ENCODE data around the gene SLC22A16.
"Not testable (repeated sequence)": the region's sequence is repeated elsewhere in the genome, so short reads cannot be mapped to it uniquely, and the experiment has no call there.

SLC22A16 gene, protein sequence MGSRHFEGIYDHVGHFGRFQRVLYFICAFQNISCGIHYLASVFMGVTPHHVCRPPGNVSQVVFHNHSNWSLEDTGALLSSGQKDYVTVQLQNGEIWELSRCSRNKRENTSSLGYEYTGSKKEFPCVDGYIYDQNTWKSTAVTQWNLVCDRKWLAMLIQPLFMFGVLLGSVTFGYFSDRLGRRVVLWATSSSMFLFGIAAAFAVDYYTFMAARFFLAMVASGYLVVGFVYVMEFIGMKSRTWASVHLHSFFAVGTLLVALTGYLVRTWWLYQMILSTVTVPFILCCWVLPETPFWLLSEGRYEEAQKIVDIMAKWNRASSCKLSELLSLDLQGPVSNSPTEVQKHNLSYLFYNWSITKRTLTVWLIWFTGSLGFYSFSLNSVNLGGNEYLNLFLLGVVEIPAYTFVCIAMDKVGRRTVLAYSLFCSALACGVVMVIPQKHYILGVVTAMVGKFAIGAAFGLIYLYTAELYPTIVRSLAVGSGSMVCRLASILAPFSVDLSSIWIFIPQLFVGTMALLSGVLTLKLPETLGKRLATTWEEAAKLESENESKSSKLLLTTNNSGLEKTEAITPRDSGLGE

DNA sequence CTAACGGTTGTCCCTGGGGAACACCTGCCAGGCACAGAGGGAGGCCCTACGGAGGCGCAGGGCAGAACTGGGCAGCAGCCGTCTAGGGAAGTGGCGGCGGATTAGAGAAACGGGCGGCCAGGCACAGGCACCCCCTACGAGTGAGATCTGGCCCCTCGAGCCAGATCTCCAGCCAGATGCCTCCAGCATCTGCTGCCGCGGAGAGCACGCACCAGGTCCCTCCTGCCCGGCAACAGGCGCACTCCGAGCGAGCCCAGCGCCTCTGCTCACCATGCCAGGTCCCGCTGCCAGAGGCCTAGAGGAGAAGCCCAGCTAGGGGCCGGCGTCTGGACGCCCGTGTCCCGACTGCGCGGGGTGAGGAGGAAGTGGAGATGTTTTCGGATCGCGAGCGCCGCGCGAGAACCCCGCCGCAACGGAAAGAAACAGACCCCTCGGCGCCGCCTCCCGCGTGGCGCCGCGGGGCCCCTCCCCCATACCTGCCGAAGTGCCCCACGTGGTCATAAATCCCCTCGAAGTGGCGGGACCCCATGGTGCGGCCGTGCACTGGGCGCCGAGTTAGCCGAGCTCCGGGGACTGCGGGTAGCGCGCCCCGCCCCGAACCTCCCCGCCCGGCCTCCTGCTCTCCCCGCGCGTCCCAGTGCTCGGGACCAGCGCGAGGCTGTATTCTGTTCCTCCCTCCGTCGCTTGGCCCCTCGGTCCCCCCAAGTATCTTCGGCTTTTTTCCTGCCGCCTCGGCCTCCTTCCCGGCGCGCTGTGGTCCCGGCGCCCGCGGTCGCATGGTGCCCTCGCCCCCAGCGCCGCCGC lies at the start of gene SLC22A16:
Gene SLC22A16, minus strand, starts transcription at position 568 of the 804 bp plus-strand sequence. Its CDS starts 39 bp downstream, at position 529.
- no peak for DNase-seq (ENCODE audit: low spot score)

DNA sequence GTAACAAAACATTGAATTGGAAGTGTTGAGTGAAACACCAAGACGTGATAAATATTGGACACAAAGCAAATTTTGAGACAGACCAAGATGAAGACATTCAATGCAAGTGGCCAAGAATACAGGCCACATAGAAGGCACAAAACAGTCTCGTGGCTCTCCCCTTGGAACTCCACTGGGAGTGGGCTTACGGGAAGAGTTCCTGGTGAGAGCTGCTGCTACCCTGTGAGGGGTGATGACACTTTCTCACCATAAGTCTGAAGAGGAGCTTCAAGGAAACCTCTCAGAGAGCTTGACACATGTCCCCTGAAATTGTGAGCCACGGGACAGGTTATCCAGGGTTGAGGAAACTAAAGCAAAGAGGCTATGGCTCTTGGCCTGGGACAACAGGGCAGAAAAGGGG lies 48.6 kb upstream of the SLC22A16 start:
- no peak for DNase-seq (ENCODE audit: low spot score)

DNA sequence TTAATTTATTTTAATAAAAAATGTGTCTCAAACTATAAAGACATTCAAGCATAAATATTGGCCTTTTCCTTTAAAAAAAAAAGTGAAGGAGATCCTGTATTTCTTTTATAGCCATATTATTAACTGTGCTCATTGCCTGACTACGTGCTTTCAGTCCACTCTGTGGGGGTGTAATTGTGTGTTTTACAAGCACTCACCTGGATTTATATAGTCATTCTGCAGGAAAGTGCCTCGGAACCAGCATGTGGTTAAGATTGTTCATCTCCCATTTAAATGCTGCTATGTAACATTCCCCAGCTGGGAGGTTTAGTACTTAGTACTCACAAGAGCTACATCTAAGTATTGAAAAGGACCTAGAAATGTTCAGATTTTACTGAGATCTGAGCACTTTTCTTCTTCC lies 47.9 kb upstream of the SLC22A16 start:
- DNase-seq (ENCODE audit: low spot score), result no peak

DNA sequence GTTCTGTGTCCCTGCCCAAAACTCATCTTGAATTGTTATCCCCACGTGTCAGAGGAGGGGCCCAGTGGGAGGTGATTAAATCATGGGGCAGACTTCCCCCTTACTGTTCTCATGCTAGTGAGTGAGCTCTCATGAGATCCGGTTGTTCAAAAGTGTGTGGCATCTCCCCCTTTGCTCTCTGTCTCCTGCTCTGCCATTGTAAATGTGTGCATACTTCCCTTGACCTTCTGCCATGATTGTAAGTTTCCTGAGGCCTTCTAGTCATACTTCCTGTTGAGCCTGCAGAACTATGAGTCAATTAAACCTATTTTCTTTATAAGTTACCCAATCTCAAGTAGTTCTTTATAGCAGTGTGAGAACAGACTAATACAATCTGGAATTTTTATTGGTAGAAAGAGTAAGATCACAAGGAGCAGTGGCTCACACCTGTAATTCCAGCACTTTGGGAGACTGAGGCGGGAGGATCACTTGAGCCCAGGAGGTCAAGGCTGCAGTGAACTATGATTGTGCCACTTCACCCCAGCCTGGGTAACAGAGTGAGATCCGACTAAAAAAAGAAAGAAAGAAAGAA lies 47.1 kb upstream of the SLC22A16 start:
- no peak for DNase-seq (ENCODE audit: low spot score)

DNA sequence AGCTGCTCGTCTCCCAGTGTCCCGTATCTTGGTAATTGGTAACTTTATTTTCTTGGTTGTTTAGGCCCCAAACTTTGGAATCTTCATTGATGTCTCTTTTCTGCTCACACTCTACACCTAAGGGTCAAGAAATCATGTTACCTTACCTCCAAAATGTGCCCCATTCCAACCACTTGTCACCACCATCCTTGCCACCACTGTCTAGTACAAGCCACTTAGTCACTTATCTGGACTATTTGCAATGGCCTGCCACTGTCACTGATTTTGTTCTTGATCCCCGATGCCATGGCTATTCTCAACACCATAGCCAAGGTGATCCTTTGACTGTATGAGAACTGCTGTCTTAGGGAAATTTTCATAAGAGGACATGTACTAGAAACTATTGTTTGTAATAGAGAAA lies 46.0 kb upstream of the SLC22A16 start:
- no peak for DNase-seq (ENCODE audit: low spot score)

DNA sequence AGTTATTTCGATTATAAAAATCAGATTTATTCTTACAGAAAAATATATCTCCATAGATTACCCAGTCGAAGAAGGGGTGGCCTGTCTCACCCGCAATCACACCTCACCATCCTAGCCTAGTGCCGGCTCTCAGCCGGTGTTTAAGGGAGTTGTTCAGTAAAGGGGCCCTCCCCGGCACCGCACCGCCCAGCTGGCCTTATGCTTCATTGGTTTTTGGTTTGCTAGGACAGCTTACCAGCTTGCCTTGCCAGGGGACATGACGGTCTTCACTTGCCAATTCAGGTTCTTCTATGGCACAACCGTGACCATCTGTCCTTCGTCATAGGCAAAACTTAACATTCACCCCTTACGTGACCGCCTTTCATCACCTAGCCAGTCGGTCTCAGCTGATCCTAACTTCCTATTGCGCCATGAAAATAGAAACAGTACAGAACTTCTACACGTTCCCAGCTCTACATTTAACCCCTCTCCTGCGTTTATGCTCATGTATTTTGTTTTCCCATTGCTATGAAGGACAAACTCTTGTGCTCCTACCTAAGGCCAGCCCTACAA lies 44.7 kb upstream of the SLC22A16 start:
- DNase-seq (ENCODE audit: low spot score), result no peak

DNA sequence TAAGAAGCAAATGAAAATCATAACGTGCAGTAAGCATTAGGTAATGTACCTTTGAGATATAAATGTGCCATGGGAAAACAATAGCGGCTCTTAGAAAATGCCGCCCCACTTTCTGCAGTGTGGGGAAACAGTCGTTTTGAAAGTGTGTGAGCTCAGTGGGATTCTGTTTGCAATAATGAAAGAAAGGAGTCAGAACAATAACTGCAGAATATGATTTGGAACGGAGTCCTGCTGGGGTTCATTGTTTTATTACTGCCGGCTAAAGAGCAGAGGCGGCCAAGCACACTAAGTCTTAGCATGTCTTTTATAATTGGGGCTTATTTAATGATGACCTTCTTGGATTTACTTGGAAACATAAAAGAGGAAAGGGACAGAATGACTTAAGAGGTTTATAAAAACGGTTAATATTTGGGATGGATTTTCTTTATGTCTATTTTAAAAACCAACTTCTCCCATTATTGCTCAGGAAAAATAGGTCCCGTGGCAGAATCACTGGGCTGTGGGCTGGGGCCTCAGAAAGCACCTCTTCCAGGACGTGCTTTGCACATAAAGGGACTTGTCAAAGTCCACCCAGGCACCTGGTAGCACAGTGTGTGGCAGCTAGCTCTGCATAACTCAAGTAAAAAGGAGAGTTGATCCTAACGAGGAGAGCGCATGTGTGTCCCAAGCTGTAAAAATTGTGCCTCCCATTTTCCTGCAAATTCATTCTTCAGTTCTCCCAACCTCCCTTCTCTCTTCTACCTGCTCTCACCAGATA lies 44.0 kb upstream of the SLC22A16 start:
- no peak for DNase-seq (ENCODE audit: low spot score)

DNA sequence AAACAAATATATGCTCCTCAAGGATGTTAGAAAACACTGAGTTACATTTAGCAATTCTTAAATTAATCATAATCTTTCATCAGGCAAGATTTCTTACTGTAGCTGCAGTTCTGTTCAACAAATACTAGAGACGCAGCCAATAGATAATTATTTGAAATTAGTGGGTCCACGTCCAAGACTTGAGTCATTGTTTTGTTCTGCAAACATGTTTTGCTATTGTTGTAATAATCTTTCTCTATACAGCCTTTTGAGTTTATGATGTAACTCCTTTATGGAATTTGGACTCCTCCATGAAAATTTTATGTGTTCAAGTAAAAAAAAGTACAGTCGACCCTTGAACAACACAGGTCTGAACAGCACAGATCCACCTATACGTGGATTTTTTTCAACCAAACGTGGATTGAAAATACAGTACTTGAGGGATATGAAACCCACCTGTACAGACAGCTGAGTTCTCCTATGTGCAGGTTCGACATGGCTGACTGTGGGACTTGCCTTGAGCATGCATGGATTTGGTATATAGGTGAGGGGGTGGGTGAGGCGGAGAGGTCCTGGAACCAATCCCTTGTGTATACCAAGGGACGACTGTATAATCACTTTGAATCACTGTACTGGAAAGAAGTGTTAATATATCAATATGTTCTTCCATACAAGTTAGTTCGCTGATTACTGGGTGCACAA lies 41.3 kb upstream of the SLC22A16 start:
- no peak for DNase-seq (ENCODE audit: low spot score)

DNA sequence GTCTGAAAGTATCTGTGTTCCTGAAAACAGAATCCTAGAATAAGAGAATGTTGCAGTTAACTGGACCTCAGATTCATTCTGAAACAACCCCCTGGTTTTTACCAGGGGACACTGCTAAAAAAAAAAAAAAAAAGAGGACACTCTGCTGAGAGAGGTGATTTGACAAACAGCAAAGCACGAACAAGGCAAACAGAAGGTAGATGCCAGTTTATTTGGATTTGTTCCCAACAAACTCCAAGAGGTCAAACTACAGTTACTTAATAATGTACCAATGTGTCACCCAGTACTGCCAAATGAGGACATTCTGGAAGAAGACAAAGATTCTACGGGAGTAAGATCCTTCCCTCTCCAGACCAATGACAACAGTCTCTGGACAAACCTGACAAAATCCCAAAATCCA lies 40.6 kb upstream of the SLC22A16 start:
- no peak for DNase-seq (ENCODE audit: low spot score)

DNA sequence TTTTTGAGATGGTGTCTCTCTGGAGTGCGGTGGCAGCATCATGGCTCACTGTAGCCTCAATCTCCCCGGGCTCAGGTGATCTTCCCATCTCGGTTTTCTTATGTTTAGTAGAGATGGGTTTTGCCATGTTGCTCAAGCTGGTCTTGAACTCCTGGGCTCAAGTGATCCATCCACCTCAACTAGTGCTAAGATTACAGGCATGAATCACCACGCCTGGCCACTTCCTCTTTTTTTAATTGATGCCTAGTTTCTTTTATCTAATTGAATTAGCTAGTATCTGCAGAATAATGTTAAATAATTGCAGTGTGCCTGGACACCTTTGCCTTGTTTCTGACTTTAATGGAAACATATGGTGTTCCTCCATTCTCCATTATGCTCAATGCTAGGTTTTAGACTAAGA lies 38.4 kb upstream of the SLC22A16 start:
- DNase-seq (ENCODE audit: low spot score), result no peak

DNA sequence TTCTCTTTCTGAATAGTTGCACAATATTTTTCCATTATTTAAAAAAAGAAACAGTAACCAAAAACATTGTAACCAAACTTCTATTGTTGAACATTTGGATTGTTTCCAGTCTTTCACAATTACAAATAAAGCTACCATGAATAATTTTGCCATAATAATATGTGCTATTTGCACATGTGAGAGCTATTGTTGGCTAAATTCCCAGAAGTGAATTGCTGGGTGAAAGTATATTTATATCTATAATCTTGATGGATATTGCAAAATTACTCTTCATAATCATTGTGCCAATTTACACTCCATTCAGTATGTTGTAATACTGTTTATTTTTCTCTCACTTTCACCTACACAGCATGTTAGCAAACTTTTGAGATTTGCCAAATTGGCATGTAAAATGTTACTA lies 36.6 kb upstream of the SLC22A16 start:
- DNase-seq (ENCODE audit: low spot score), result no peak

DNA sequence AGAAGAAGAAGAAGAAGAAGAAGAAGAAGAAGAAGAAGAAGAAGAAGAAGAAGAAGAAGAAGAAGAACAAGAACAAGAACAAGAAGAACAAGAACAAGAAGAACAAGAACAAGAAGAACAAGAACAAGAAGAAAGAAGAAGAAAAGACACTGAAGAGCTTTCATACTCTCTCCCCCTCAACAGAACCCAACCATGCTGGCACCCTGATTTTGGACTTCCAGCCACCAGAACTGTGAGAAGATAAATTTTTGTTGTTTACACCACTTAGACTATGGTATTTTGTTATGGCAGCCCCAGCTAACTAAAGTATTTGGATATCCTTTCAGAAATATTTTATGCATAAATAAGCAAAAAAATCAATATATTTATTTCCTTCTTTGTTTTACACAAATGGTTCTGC lies 36.1 kb upstream of the SLC22A16 start:
- DNase-seq (ENCODE audit: low spot score), result not testable (repeated sequence)

DNA sequence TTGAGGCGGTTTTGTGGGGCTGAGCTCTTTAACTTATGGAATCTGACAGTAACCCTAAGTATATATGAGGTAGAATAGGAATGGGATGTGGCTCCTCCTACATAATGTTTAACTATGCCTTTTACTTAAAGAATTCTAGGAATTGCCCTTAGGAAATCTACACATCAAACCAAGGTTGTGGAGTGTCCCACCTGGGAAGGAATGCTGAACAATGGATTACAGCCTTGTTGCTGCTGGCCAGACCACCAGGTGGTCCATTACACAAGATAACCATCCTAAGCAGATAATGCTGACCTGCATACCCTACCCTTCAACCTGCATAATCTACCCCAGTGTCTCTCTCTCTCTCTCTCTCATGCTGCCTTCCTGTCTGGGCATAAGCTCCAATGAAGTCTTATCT lies 35.0 kb upstream of the SLC22A16 start:
- DNase-seq (ENCODE audit: low spot score), result no peak

DNA sequence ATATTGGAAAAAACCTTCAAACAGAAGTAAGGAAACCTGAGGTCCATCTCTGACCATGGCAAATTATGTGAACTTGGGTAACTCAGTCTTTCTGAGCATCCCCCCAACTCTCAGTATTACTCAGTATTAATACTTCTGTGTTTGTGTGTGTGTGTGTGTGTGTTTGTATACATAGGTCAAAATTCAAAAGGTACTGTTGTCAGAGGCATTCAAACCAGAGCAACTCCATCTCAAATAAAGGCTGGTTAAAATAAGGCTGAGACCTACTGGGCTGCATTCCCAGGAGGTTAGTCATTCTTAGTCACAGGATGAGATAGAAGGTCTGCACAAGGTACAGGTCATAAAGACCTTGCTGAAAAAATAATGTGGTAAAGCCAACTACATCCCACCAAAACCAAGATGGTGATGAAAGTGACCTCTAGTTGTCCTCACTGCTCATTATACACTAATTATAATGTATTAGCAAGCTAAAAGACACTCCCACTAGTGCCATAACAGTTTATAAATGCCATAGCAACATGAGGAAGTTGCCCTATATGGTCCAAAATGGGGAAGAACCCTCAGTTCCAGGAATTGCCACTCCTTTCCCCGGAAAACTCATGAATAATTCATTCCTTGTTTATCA lies 33.3 kb upstream of the SLC22A16 start:
- no peak for DNase-seq (ENCODE audit: low spot score)

DNA sequence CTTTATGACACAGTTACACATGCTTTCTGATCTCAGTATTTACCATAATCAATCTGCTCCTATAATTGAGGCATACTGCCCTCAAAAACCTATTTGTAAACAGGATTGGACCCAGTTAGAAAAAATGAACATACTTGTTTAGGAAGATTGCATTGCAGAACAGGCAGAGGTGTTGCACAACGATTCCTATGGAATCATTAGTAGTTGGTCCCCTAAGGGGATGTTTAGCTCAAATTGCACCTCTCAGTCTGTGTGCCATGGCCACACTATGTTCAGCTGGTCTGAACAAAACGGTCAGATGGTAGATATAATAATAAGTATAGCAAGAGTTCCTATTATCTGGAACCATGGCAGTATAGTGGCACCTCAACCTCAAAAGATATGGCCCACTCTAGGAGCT lies 28.5 kb upstream of the SLC22A16 start:
- not testable (repeated sequence) for DNase-seq (ENCODE audit: low spot score)

DNA sequence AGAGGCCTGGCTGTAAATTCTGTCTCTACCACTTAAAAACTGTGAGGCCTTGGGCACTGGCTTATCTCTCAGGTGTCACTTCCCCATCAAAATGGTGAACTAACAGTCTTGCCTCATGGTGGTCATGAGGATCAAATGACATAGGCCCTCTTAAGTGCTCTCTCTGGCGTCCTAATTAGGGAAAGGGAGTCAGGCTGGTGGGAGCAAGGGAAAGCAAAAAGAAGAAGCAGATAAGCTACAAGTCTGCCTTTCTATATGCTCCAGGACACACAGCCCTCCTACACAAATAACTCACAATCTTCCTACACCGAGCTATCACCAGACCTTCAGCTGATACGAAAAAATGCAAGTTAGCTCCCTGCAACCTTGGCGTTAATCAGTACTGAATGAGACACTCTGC lies 19.5 kb upstream of the SLC22A16 start:
- no peak for DNase-seq (ENCODE audit: low spot score)

DNA sequence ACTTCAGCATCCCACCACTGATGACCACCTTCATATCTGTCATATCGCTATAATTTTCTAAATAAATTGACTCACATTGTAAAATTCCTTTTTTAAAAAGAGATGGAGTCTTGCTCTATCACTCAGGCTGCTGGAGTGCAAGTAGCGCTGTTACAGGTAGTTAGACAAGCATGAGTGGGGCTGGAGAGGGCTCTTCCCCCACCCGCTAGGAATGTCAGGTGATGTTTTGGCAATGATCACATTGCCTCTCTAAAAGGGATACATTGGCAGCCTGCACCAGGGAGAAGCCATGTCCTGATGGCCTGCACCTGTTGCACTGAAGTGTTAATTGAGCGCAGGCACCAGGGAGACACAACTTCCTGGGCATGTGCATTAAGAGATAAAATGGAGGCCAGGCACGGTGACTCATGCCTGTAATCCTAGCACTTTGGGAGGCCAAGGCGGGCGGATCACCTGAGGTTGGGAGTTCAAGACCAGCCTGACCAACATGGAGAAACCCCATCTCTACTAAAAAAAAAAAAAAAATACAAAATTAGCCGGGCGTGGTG lies 16.9 kb upstream of the SLC22A16 start:
- DNase-seq (ENCODE audit: low spot score), result no peak

DNA sequence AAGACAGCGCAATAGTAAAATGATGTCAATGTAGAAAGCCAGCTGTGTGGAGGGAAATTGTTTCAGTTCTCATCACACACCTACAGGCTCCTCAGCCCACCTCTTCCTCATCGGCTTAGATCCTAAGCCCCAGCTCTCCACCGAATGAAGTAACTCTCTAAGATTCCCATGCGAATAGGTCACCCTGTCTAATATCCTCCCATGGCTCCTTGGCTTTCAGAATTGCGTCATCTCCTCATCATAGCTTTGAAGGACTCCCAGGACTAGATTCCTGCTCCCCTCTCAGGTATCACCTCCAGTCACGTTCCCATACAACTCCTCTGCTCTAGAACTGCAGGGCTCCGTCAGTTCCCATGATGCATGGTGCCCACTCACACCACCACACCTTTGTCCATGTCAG lies 16.2 kb upstream of the SLC22A16 start:
- no peak for DNase-seq (ENCODE audit: low spot score)

DNA sequence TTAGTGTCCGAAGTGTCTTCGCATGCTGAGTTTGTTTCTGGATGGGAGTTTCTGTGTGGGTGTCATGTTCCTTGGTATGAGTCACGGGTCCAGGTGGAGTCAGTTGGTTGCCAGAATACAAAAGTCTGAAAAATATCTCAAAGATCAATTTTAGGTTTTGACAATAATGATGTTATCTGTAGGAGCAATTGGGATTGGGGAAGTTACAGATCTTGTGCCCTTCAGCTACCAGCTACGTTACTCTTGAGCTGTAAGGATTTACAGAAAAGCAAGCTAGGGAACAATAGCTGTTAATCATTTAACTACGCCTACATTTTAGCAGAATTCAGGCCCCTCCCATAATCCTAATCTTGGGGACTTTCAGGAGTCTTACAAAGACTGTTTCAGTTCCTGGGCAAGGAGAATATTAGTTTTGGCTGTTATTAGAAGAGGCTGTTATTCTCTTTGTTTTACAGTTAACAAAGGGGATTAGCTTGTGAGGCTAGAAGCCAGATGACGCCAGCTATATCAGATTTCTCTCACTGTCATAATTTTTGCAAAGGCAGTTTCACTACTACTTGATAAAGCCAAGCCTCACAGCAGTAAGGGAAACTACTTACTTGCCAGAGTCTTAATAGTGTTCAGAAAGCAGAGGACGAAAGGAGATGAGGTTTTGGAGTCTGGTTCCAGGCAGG lies 15.4 kb upstream of the SLC22A16 start:
- no peak for DNase-seq (ENCODE audit: low spot score)

DNA sequence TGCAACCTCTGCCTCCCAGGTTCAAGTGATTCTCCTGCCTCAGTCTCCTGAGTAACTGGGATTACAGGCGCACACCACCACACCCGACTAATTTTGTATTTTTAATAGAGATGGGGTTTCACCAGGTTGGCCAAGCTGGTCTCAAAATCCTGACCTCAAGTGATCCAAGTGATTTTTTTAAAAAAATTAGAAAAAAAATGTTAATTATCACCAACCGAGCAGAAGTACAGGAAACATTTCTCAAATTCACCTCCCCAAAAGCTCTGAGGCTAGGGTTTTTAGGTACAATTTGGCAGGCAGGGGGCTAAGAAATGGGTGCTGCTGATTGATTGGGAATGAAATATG lies 14.9 kb upstream of the SLC22A16 start:
- no peak for DNase-seq (ENCODE audit: low spot score)

Data from globus pallidus (tissue), 1 donor.